ENCODE results near the gene FAM222B. TPM values are rescaled to one million over a fixed set of nuclear protein-coding genes. Genes with fewer than 3 reads are reported as not detected.
"Not testable (repeated sequence)": the region's sequence is repeated elsewhere in the genome, so short reads cannot be mapped to it uniquely, and the experiment has no call there.

FAM222B gene
- total RNA-seq, 1 donor, result 15.1 TPM

GRCh38 chr17:28834420-28834819, 8.2 kb downstream of the FAM222B start:
- no peaks in the 10 kb centered on the region for H3K27me3 ChIP-seq (ENCODE audit: insufficient read depth, low read length)
- H3K4me3 ChIP-seq (ENCODE audit: low read length), result no peak overlapping the region
- H3K4me1 ChIP-seq (ENCODE audit: insufficient read depth, low read length), result no peaks in the 10 kb centered on the region
- H3K9me3 ChIP-seq (ENCODE audit: low read depth, low read length), result no peaks in the 10 kb centered on the region

- Histone ChIP-seq H3K4me1 (ENCODE audit: insufficient read depth, low read length) (no peaks in the 10 kb centered on the region), H3K9me3 (ENCODE audit: low read depth, low read length) (no peaks in the 10 kb centered on the region), H3K27me3 (ENCODE audit: insufficient read depth, low read length) (no peaks in the 10 kb centered on the region), H3K4me3 (ENCODE audit: low read length) (no peak overlapping the region)
Measured at GRCh38 chr17:28828294-28829040, 14.1 kb downstream of the FAM222B start.

GRCh38 chr17:28827672-28828071, 14.9 kb downstream of the FAM222B start:
- H3K4me3 ChIP-seq (ENCODE audit: low read length), result no peak overlapping the region
- no peaks in the 10 kb centered on the region for H3K4me1 ChIP-seq (ENCODE audit: insufficient read depth, low read length)
- no peaks in the 10 kb centered on the region for H3K27me3 ChIP-seq (ENCODE audit: insufficient read depth, low read length)
- H3K9me3 ChIP-seq (ENCODE audit: low read depth, low read length), result no peaks in the 10 kb centered on the region

GRCh38 chr17:28819582-28819981, 23.0 kb downstream of the FAM222B start:
- Histone ChIP-seq H3K4me3 (ENCODE audit: low read length) (no peak overlapping the region), H3K4me1 (ENCODE audit: insufficient read depth, low read length) (no peaks in the 10 kb centered on the region), H3K9me3 (ENCODE audit: low read depth, low read length) (no peaks in the 10 kb centered on the region), H3K27me3 (ENCODE audit: insufficient read depth, low read length) (no peaks in the 10 kb centered on the region)

- no peak overlapping the region for H3K4me3 ChIP-seq (ENCODE audit: low read length)
- H3K9me3 ChIP-seq (ENCODE audit: low read depth, low read length), result no peaks in the 10 kb centered on the region
- H3K4me1 ChIP-seq (ENCODE audit: insufficient read depth, low read length), result no peaks in the 10 kb centered on the region
- no peaks in the 10 kb centered on the region for H3K27me3 ChIP-seq (ENCODE audit: insufficient read depth, low read length)
Measured at GRCh38 chr17:28818819-28819221, 23.8 kb downstream of the FAM222B start.

- Histone ChIP-seq H3K4me3 (ENCODE audit: low read length) (no peak overlapping the region), H3K4me1 (ENCODE audit: insufficient read depth, low read length) (peaks cover 4% of the 10 kb centered on the region)
Measured at GRCh38 chr17:28816540-28816939, 26.1 kb downstream of the FAM222B start.

GRCh38 chr17:28812748-28813377, 29.7 kb downstream of the FAM222B start:
- H3K9me3 ChIP-seq (ENCODE audit: low read depth, low read length), result no peaks in the 10 kb centered on the region
- H3K4me1 ChIP-seq (ENCODE audit: insufficient read depth, low read length), result peaks cover 21% of the 10 kb centered on the region
- no peaks in the 10 kb centered on the region for H3K27me3 ChIP-seq (ENCODE audit: insufficient read depth, low read length)
- peak overlapping the region; percentile 77 for H3K4me3 ChIP-seq (ENCODE audit: low read length)

More at GRCh38 chr17:28816540-28816939, 26.1 kb downstream of the FAM222B start:
- Histone ChIP-seq H3K27me3 (ENCODE audit: insufficient read depth, low read length) (no peaks in the 10 kb centered on the region), H3K9me3 (ENCODE audit: low read depth, low read length) (no peaks in the 10 kb centered on the region)

GRCh38 chr17:28812091-28812747, 30.4 kb downstream of the FAM222B start:
- H3K4me1 ChIP-seq (ENCODE audit: insufficient read depth, low read length), result peaks cover 22% of the 10 kb centered on the region
- no peaks in the 10 kb centered on the region for H3K27me3 ChIP-seq (ENCODE audit: insufficient read depth, low read length)
- no peaks in the 10 kb centered on the region for H3K9me3 ChIP-seq (ENCODE audit: low read depth, low read length)
- peak overlapping the region; percentile 77 for H3K4me3 ChIP-seq (ENCODE audit: low read length)

- Histone ChIP-seq H3K9me3 (ENCODE audit: low read depth, low read length) (no peaks in the 10 kb centered on the region), H3K27me3 (ENCODE audit: insufficient read depth, low read length) (no peaks in the 10 kb centered on the region), H3K4me3 (ENCODE audit: low read length) (peak overlapping the region; percentile 77), H3K4me1 (ENCODE audit: insufficient read depth, low read length) (peaks cover 22% of the 10 kb centered on the region)
Measured at GRCh38 chr17:28811651-28812090, 30.9 kb downstream of the FAM222B start.

GRCh38 chr17:28810437-28810836, 32.2 kb downstream of the FAM222B start:
- H3K4me1 ChIP-seq (ENCODE audit: insufficient read depth, low read length), result peaks cover 22% of the 10 kb centered on the region
- H3K9me3 ChIP-seq (ENCODE audit: low read depth, low read length), result no peaks in the 10 kb centered on the region
- no peak overlapping the region for H3K4me3 ChIP-seq (ENCODE audit: low read length)
- H3K27me3 ChIP-seq (ENCODE audit: insufficient read depth, low read length), result no peaks in the 10 kb centered on the region

- Histone ChIP-seq H3K27me3 (ENCODE audit: insufficient read depth, low read length) (no peaks in the 10 kb centered on the region), H3K9me3 (ENCODE audit: low read depth, low read length) (no peaks in the 10 kb centered on the region), H3K4me3 (ENCODE audit: low read length) (no peak overlapping the region), H3K4me1 (ENCODE audit: insufficient read depth, low read length) (peaks cover 22% of the 10 kb centered on the region)
Measured at GRCh38 chr17:28807925-28808634, 34.5 kb downstream of the FAM222B start.

GRCh38 chr17:28796062-28796461, 46.5 kb downstream of the FAM222B start:
- no peaks in the 10 kb centered on the region for H3K4me1 ChIP-seq (ENCODE audit: insufficient read depth, low read length)
- no peaks in the 10 kb centered on the region for H3K27me3 ChIP-seq (ENCODE audit: insufficient read depth, low read length)
- H3K4me3 ChIP-seq (ENCODE audit: low read length), result no peak overlapping the region
- no peaks in the 10 kb centered on the region for H3K9me3 ChIP-seq (ENCODE audit: low read depth, low read length)

GRCh38 chr17:28794846-28795441, 47.6 kb downstream of the FAM222B start:
- H3K9me3 ChIP-seq (ENCODE audit: low read depth, low read length); H3K4me3 ChIP-seq (ENCODE audit: low read length); H3K4me1 ChIP-seq (ENCODE audit: insufficient read depth, low read length); H3K27me3 ChIP-seq (ENCODE audit: insufficient read depth, low read length): not testable (repeated sequence)

GRCh38 chr17:28792877-28793661, 49.5 kb downstream of the FAM222B start:
- no peaks in the 10 kb centered on the region for H3K27me3 ChIP-seq (ENCODE audit: insufficient read depth, low read length)
- H3K4me3 ChIP-seq (ENCODE audit: low read length), result no peak overlapping the region
- no peaks in the 10 kb centered on the region for H3K9me3 ChIP-seq (ENCODE audit: low read depth, low read length)
- H3K4me1 ChIP-seq (ENCODE audit: insufficient read depth, low read length), result no peaks in the 10 kb centered on the region
